Mammary epithelial cell (primary cell): Measurements from ENCODE around the gene B4GALNT4.

ENCODE experiments used
- CTCF ChIP-seq, 2 donors: IDR thresholded peaks in 1 of 2; conservative IDR thresholded peaks in 1 of 2; 2 replicates each; pipeline ENCODE4 v1.5.1; 2011 to 2012; ENCODE audit warnings: inconsistent platforms in 2 of 2, low read length in 2 of 2, mild to moderate bottlenecking in 2 of 2, control low read depth in 1 of 2, low read depth in 1 of 2; ENCODE audit not compliant: insufficient read depth in 1 of 2; ENCODE audit errors: extremely low read depth in 1 of 2
- EZH2 ChIP-seq: IDR thresholded peaks from 2 replicates; pipeline ENCODE4 v1.6.1; 2012; ENCODE audit warnings: low read length, inconsistent platforms, borderline replicate concordance

- TF ChIP-seq CTCF (conservative IDR thresholded peaks at IDR 0.05 in 1 of 2, IDR thresholded peaks at IDR 0.05 in 1 of 2; ENCODE audit: extremely low read depth in 1 of 2, insufficient read depth in 1 of 2, low read depth in 1 of 2, low read length in 2 of 2) (no peak), EZH2 (no peak)
Measured at GRCh38 chr11:382081-382629, 12.9 kb downstream of the B4GALNT4 start.
